ENCODE measurements around the gene PCDH1.

PCDH1 gene

GRCh38 chr5:141873933-141874261, 4.3 kb downstream of the PCDH1 start:
- DNase-seq (ENCODE audit: low read depth): no peak

- DNase-seq (ENCODE audit: low read depth): no peak
These were observed 5.5 kb downstream of the PCDH1 start for GRCh38 chr5:141872496-141873356.

GRCh38 chr5:141871870-141872269, 6.3 kb downstream of the PCDH1 start:
- no peak for DNase-seq (ENCODE audit: low read depth)

- no peak for DNase-seq (ENCODE audit: low read depth)
These were observed 7.3 kb downstream of the PCDH1 start for GRCh38 chr5:141870871-141871270.

- no peak for DNase-seq (ENCODE audit: low read depth)
These were observed 8.0 kb downstream of the PCDH1 start for GRCh38 chr5:141870228-141870627.

GRCh38 chr5:141869514-141869913, 8.7 kb downstream of the PCDH1 start:
- DNase-seq (ENCODE audit: low read depth): no peak

- no peak for DNase-seq (ENCODE audit: low read depth)
These were observed 9.2 kb downstream of the PCDH1 start for GRCh38 chr5:141869040-141869439.

GRCh38 chr5:141868541-141868940, 9.7 kb downstream of the PCDH1 start:
- DNase-seq (ENCODE audit: low read depth): no peak

GRCh38 chr5:141867651-141868050, 10.6 kb downstream of the PCDH1 start:
- no peak for DNase-seq (ENCODE audit: low read depth)

GRCh38 chr5:141867139-141867538, 11.1 kb downstream of the PCDH1 start:
- DNase-seq (ENCODE audit: low read depth): no peak

- no peak for DNase-seq (ENCODE audit: low read depth)
These were observed 12.1 kb downstream of the PCDH1 start for GRCh38 chr5:141866096-141866495.

GRCh38 chr5:141865406-141865805, 12.8 kb downstream of the PCDH1 start:
- no peak for DNase-seq (ENCODE audit: low read depth)

GRCh38 chr5:141864371-141865370, 13.5 kb downstream of the PCDH1 start:
- DNase-seq (ENCODE audit: low read depth): no peak

- no peak for DNase-seq (ENCODE audit: low read depth)
These were observed 14.5 kb downstream of the PCDH1 start for GRCh38 chr5:141863569-141864178.

- DNase-seq (ENCODE audit: low read depth): no peak
These were observed 15.2 kb downstream of the PCDH1 start for GRCh38 chr5:141862936-141863543.

GRCh38 chr5:141861194-141861593, 17.0 kb downstream of the PCDH1 start:
- no peak for DNase-seq (ENCODE audit: low read depth)

- DNase-seq (ENCODE audit: low read depth): no peak
These were observed 20.0 kb downstream of the PCDH1 start for GRCh38 chr5:141858079-141858765.

- DNase-seq (ENCODE audit: low read depth): no peak
These were observed 21.0 kb downstream of the PCDH1 start for GRCh38 chr5:141857226-141857625.

GRCh38 chr5:141856037-141856790, 22.0 kb downstream of the PCDH1 start:
- DNase-seq (ENCODE audit: low read depth): no peak

GRCh38 chr5:141855265-141856036, 22.8 kb downstream of the PCDH1 start:
- no peak for DNase-seq (ENCODE audit: low read depth)
